Measurements from ENCODE around the gene NFKBIA.

- TF ChIP-seq CTCF (IDR thresholded peaks at IDR 0.05; ENCODE audit: insufficient read depth, low read depth, low read length) (no peak), EZH2 (IDR thresholded peaks at IDR 0.05; ENCODE audit: insufficient read depth, low read length) (no peak)
Observed at GRCh38 chr14:35441160-35441559, 36.6 kb upstream of the NFKBIA start.

Data from astrocyte (in vitro differentiated cells and primary cell).